Measurements from ENCODE around the gene RPTOR. TPM values are rescaled to one million over a fixed set of nuclear protein-coding genes. Genes with fewer than 3 reads are reported as not detected.

RPTOR gene
- total and polyA plus RNA-seq, 3 experiments from 2014 or later, result 7.9 to 69.4 (median 63.9) TPM

DNA sequence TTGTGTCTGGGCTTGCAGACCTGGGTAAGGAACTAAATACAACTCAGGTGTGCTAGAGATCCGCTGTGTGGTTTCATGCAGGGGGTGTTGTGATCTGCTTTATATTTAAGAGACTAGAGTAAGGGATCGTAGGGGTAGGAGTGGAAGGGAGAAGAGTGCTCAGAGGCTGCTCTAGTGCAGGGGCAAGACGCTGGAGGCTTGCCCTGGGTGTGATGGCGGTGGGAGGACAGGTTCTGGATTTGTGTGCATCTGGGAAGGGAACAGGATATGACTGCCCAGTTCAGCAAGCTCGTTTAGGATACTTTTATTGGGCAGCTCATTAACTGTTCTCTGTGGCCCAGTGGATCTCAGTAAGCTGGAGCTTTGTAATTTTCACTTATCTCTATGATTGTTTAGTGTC is 47.6 kb downstream of the RPTOR start:
- no peak overlapping the region for H3K27ac ChIP-seq (ENCODE audit: low read depth, low read length)
- H3K4me1 ChIP-seq (ENCODE audit: insufficient read depth, low read length), result peaks cover 20% of the 10 kb centered on the region
- H3K27me3 Mint-ChIP-seq, result peaks cover 0 to 2% of the 10 kb centered on the region in 2 donors
- H3K4me3 ChIP-seq (ENCODE audit: low read length), result no peak overlapping the region
- H3K36me3 ChIP-seq (ENCODE audit: insufficient read depth, low read length), result no peaks in the 10 kb centered on the region
- H3K27me3 ChIP-seq (ENCODE audit: insufficient read depth, low read length, poor library complexity, severe bottlenecking), result no peaks in the 10 kb centered on the region
- H3K36me3 Mint-ChIP-seq, result peaks cover 0 to 2% (median under 1%) of the 10 kb centered on the region in 3 donors
- H3K27ac Mint-ChIP-seq, result peak overlapping the region in 3 of 8 donors; percentile 20 to 55 (median 23)
- H3K9me3 ChIP-seq (ENCODE audit: low read length), result no peaks in the 10 kb centered on the region
- no peaks in the 10 kb centered on the region for H3K9me3 Mint-ChIP-seq
- POLR2A ChIA-PET, result no interaction called here
- peaks cover 30 to 75% (median 54%) of the 10 kb centered on the region in 3 donors for H3K4me1 Mint-ChIP-seq
- CTCF ChIA-PET, result no interaction called here
- no peak for DNase-seq
- no peak overlapping the region for H3K4me3 Mint-ChIP-seq

DNA sequence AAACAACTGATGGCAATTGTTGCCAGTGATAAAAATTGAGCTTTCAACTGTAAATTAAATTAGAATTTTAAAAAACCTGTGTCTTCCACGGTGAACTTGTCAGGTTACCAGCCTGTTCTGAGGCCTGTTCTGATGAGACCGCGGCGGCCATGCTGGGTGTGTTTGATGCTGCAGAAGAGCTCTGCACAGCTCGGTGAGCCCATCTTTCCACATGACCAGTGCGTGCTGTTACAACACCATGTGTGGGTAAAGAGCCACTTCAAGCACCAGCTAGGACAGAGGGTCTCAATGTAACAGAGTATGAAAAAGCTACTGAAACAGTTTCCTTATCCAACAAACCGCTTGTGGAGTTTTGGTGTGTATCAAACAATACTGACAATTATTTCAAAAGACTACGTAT is 48.5 kb downstream of the RPTOR start:
- Histone ChIP-seq H3K4me1 (ENCODE audit: insufficient read depth, low read length) (peaks cover 20% of the 10 kb centered on the region), H3K4me3 (ENCODE audit: low read length) (no peak overlapping the region), H3K27me3 (ENCODE audit: insufficient read depth, low read length, poor library complexity, severe bottlenecking) (no peaks in the 10 kb centered on the region), H3K9me3 (ENCODE audit: low read length) (no peaks in the 10 kb centered on the region), H3K36me3 (ENCODE audit: insufficient read depth, low read length) (no peaks in the 10 kb centered on the region), H3K27ac (ENCODE audit: low read depth, low read length) (no peak overlapping the region)
- DNase-seq, result no peak
- no peaks in the 10 kb centered on the region for H3K9me3 Mint-ChIP-seq
- peaks cover 0 to 3% of the 10 kb centered on the region in 2 donors for H3K27me3 Mint-ChIP-seq
- peaks cover 33 to 72% (median 60%) of the 10 kb centered on the region in 3 donors for H3K4me1 Mint-ChIP-seq
- ChIA-PET POLR2A (no interaction called here), CTCF (no interaction called here)
- peak overlapping the region in 1 of 8 donors; percentile 36 for H3K27ac Mint-ChIP-seq
- no peak overlapping the region for H3K4me3 Mint-ChIP-seq
- peaks cover 0 to 2% (median 0%) of the 10 kb centered on the region in 3 donors for H3K36me3 Mint-ChIP-seq

DNA sequence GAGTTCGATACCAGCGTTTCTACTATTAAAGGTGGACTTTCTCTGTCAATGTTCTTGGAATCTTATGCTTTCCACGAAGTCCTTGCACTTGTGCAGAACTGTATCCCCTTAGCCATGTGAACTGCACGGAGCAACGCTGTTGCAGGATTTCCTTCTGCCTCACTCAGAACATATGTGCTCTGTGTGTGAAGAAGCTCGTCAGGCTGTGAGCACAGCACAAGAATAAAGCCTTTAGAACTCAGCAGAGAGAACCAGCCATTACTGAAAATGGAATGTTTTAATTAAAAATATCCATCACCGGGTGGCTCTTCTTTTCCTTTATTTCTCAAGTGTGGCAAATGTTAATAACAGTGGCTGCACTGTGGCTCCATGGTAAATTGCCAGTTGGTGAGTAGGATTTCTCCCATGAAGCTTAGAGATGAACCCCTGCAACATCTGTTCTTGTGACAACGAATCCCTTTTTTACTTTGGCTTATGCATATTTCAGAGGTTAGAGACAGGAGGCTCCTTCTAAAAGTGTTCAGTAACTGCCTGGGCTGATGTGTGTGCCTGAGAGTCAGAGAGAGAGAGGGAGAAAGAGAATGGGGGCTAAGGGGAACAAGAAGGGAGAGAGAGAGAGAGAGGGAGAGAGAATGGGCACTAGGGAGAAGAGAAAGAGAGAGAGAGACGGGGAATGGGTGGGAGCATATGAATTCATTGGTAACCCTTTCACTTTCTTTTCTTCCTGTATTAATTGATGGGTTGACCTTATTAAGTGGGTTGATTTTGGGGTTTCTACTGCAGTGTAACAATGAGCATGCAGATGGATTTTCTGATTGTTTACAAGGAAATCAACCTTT is 50.0 kb downstream of the RPTOR start:
- DNase-seq, result no peak
- no peak overlapping the region for H3K27ac ChIP-seq (ENCODE audit: low read depth, low read length)
- Mint-ChIP-seq H3K27me3 (peaks cover 0 to 3% of the 10 kb centered on the region in 2 donors), H3K9me3 (no peaks in the 10 kb centered on the region), H3K27ac (peak overlapping the region in 4 of 8 donors; percentile 4 to 81 (median 43)), H3K4me3 (no peak overlapping the region), H3K36me3 (peaks cover 0 to 2% (median 0%) of the 10 kb centered on the region in 3 donors), H3K4me1 (peaks cover 38 to 80% (median 71%) of the 10 kb centered on the region in 3 donors)
- H3K9me3 ChIP-seq (ENCODE audit: low read length), result no peaks in the 10 kb centered on the region
- H3K4me3 ChIP-seq (ENCODE audit: low read length), result no peak overlapping the region
- H3K36me3 ChIP-seq (ENCODE audit: insufficient read depth, low read length), result no peaks in the 10 kb centered on the region
- peaks cover 26% of the 10 kb centered on the region for H3K4me1 ChIP-seq (ENCODE audit: insufficient read depth, low read length)
- CTCF ChIA-PET, result no interaction called here
- H3K27me3 ChIP-seq (ENCODE audit: insufficient read depth, low read length, poor library complexity, severe bottlenecking), result no peaks in the 10 kb centered on the region
- POLR2A ChIA-PET, result interaction anchor here (0.7 kb wide), 1 partner anchor 18 kb away, joined by 3 read pairs; no protein-coding TSS in a partner anchor

DNA sequence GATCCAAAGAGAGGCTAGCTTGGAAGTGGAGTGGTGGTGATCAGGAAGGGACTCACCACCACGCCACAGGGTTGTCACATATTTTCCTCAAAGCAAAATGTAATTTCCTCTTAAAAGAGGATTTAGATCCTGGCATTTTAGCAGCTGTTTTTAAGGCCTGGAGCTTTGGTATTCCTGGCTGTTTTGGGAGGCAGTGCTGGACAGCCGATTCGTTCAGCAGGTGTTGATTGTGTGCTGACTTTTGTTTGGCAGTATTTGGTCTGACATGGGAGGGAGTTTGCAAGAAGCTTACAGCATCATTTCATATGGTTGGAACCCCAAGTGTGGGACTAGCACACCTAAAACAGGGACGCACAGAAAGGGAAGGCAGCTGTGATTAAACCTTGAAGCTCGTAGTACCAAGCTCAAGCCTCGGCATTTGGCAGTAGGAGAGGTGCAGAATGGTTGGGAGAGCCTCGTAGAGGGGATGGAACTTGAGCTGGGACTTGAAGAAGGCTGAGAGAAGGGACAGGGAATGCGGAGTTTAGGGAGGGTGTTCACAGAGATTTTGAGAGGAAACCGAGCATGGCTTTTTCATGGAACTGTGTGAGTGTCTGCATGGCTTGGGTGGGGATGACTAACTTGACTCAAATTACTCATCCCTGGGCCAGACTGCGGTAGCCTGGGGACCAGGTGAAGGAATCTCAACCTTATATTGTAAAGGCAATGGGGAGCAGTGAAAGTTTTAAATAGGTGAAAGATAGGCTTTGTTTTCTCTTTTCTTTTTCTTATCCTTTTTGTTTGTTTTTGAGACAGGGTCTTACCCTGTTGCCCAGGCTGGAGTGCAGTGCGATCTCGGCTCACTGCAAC is 52.3 kb downstream of the RPTOR start:
- ChIA-PET POLR2A (no interaction called here), CTCF (no interaction called here)
- peaks cover 0 to 5% (median 1%) of the 10 kb centered on the region in 3 donors for H3K36me3 Mint-ChIP-seq
- Histone ChIP-seq H3K4me1 (ENCODE audit: insufficient read depth, low read length) (peaks cover 18% of the 10 kb centered on the region), H3K36me3 (ENCODE audit: insufficient read depth, low read length) (no peaks in the 10 kb centered on the region), H3K27ac (ENCODE audit: low read depth, low read length) (no peak overlapping the region), H3K9me3 (ENCODE audit: low read length) (no peaks in the 10 kb centered on the region), H3K4me3 (ENCODE audit: low read length) (no peak overlapping the region), H3K27me3 (ENCODE audit: insufficient read depth, low read length, poor library complexity, severe bottlenecking) (no peaks in the 10 kb centered on the region)
- peaks cover 0 to 3% of the 10 kb centered on the region in 2 donors for H3K27me3 Mint-ChIP-seq
- peak overlapping the region in 2 of 8 donors; percentile 7 to 26 for H3K27ac Mint-ChIP-seq
- peaks cover 35 to 70% (median 60%) of the 10 kb centered on the region in 3 donors for H3K4me1 Mint-ChIP-seq
- H3K4me3 Mint-ChIP-seq, result no peak overlapping the region
- no peaks in the 10 kb centered on the region for H3K9me3 Mint-ChIP-seq
- DNase-seq, result no peak

DNA sequence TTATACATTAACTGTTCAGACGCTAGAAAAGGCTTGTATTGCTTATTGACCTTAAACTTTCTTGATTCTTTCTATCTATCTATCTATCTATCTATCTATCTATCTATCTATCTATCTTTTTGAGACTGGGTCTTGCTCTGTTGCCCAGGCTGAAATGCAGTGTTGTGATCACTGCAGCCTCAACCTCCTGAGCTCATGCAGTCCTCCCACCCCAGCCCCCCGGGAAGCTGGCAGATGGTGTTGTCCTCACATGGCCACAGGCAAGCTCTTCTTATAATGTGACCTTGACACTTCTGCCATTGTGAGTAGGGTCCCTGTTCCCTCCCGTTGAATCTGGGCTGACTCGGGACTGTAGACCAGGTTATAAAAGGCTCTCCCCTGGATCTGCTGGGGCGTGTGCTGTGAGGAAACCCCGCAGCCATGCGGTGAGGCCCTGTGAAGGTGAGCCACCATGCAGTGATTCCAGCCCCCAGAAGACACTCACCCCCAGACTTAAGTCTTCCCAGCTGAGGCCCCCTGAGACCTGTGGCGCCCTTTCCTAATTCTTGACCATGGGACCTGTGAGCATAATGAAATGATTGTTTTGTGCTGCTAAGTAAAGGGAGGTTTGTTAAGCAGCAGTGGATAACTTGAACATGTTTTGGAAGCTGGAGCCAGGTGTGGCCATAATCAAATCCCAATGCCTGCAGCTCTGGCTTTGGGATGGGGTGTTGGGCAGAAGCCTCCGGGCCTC is 54.3 kb downstream of the RPTOR start:
- Histone ChIP-seq H3K27me3 (ENCODE audit: insufficient read depth, low read length, poor library complexity, severe bottlenecking) (no peaks in the 10 kb centered on the region), H3K4me3 (ENCODE audit: low read length) (no peak overlapping the region), H3K27ac (ENCODE audit: low read depth, low read length) (no peak overlapping the region), H3K4me1 (ENCODE audit: insufficient read depth, low read length) (peaks cover 30% of the 10 kb centered on the region), H3K9me3 (ENCODE audit: low read length) (no peaks in the 10 kb centered on the region), H3K36me3 (ENCODE audit: insufficient read depth, low read length) (no peaks in the 10 kb centered on the region)
- Mint-ChIP-seq H3K27ac (peak overlapping the region in 3 of 8 donors; percentile 33 to 77 (median 45)), H3K4me3 (peak overlapping the region in 2 of 7 donors; percentile 15 to 38), H3K4me1 (peaks cover 44 to 71% (median 71%) of the 10 kb centered on the region in 3 donors), H3K27me3 (peaks cover 0 to 3% of the 10 kb centered on the region in 2 donors), H3K36me3 (peaks cover 0 to 5% (median 2%) of the 10 kb centered on the region in 3 donors), H3K9me3 (no peaks in the 10 kb centered on the region)
- CTCF ChIA-PET, result no interaction called here
- no peak for DNase-seq
- POLR2A ChIA-PET, result no interaction called here

DNA sequence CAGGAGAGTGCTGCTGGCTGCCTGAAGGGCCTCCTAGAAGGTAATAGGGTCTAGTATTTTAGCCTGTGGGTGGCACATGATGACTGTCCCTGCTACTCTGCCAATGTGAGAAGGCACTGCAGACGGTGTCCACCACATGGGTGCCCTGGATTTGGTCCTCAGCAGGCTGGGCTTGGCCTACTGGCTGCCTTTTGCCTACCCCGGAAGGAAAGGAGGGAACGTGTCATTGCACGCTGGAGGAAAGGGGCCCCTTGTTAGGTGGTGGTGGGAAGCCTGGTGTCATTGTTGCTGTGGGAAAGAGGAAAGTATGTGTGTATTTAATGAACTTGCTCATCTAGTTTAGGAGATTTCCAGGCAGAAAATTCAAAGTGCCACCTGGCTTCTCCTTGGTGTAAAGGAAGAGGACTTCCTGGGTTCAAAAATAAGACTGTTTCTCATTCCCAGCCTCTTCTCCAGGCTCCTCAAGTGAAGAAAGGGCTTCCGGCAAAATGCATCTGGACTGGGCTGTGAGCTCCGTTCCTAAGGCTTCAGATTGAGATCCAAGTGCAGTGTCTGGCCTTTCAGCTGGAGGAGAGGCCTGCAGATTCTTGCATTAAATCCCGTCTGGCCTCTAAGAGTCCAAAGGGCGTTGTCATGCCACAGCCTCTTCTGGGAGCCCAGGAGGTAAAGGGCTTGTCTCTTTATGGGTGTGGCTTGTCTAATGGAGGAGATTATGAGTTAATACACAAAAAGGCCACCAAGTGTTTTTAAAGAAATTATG is 55.1 kb downstream of the RPTOR start:
- DNase-seq, result no peak
- H3K4me1 ChIP-seq (ENCODE audit: insufficient read depth, low read length), result peaks cover 28% of the 10 kb centered on the region
- peak overlapping the region in 2 of 7 donors; percentile 19 to 49 for H3K4me3 Mint-ChIP-seq
- no peaks in the 10 kb centered on the region for H3K9me3 ChIP-seq (ENCODE audit: low read length)
- peak overlapping the region in 1 of 8 donors; percentile 77 for H3K27ac Mint-ChIP-seq
- H3K36me3 Mint-ChIP-seq, result peaks cover 0 to 5% (median 2%) of the 10 kb centered on the region in 3 donors
- H3K4me3 ChIP-seq (ENCODE audit: low read length), result no peak overlapping the region
- no peaks in the 10 kb centered on the region for H3K27me3 ChIP-seq (ENCODE audit: insufficient read depth, low read length, poor library complexity, severe bottlenecking)
- no peak overlapping the region for H3K27ac ChIP-seq (ENCODE audit: low read depth, low read length)
- POLR2A ChIA-PET, result no interaction called here
- H3K36me3 ChIP-seq (ENCODE audit: insufficient read depth, low read length), result no peaks in the 10 kb centered on the region
- CTCF ChIA-PET, result no interaction called here
- peaks cover 50 to 74% (median 73%) of the 10 kb centered on the region in 3 donors for H3K4me1 Mint-ChIP-seq
- H3K27me3 Mint-ChIP-seq, result peaks cover 0 to 3% of the 10 kb centered on the region in 2 donors
- H3K9me3 Mint-ChIP-seq, result no peaks in the 10 kb centered on the region

DNA sequence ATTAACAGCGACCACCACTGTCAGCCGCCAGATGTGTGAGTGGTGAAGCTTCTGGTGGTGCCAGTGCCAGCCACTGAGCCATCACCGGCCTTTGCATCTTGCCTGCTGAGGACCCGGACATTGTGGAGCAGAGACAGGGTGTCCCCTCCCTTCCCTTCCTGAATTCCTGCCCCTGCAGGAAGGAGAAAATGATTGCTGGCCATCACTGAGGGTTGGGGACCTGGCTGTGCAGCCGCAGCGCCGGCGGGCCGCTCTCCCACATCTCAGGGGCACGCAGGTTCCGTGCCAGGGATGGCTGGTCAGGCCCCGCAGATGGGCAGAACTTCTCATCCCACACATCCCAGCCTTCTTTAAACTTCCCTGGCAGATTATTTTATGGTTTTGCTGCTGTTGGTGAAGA is 56.5 kb downstream of the RPTOR start:
- Mint-ChIP-seq H3K4me1 (peaks cover 57 to 74% (median 71%) of the 10 kb centered on the region in 3 donors), H3K27ac (no peak overlapping the region), H3K27me3 (peaks cover 0 to 3% of the 10 kb centered on the region in 2 donors), H3K4me3 (no peak overlapping the region), H3K9me3 (no peaks in the 10 kb centered on the region), H3K36me3 (peaks cover 0 to 5% (median 2%) of the 10 kb centered on the region in 3 donors)
- Histone ChIP-seq H3K4me3 (ENCODE audit: low read length) (no peak overlapping the region), H3K9me3 (ENCODE audit: low read length) (no peaks in the 10 kb centered on the region), H3K4me1 (ENCODE audit: insufficient read depth, low read length) (peaks cover 25% of the 10 kb centered on the region), H3K36me3 (ENCODE audit: insufficient read depth, low read length) (no peaks in the 10 kb centered on the region), H3K27me3 (ENCODE audit: insufficient read depth, low read length, poor library complexity, severe bottlenecking) (no peaks in the 10 kb centered on the region), H3K27ac (ENCODE audit: low read depth, low read length) (no peak overlapping the region)
- no peak for DNase-seq
- ChIA-PET POLR2A (no interaction called here), CTCF (no interaction called here)

Measured in CD8-positive, alpha-beta memory T cell (primary cell).